ENCODE data around the gene TRIP13. TPM values are rescaled to one million over a fixed set of nuclear protein-coding genes. Genes with fewer than 3 reads are reported as not detected.

TRIP13 gene
- total RNA-seq, 1 experiment from 2014 or later: 42.6 TPM

- Histone ChIP-seq H4K91ac (ENCODE audit: insufficient read length, low read depth, low read length) (no peak overlapping the region), H4K5ac (ENCODE audit: insufficient read length, low read depth, low read length) (no peak overlapping the region), H3K79me1 (ENCODE audit: insufficient read depth, low read depth, low read length, poor library complexity, severe bottlenecking) (no peaks in the 10 kb centered on the region), H4K8ac (replicated peaks; ENCODE audit: insufficient read length, low read depth, low read length) (no peak overlapping the region), H3K23ac (ENCODE audit: insufficient read length, low read depth, low read length) (no peak overlapping the region), H2AK5ac (ENCODE audit: insufficient read length, low read length) (no peak overlapping the region), H4K20me1 (ENCODE audit: control insufficient read depth, insufficient read depth, insufficient read length) (no peaks in the 10 kb centered on the region), H3K4ac (ENCODE audit: low read depth, low read length) (no peak overlapping the region), H3K4me2 (ENCODE audit: insufficient read depth, insufficient read length, low read length) (no peak overlapping the region), H2BK12ac (ENCODE audit: insufficient read length, low read depth, low read length) (no peak overlapping the region), H3K27ac (ENCODE audit: insufficient read length, low read depth, low read length) (no peak overlapping the region), H2AFZ (ENCODE audit: low read length) (no peak overlapping the region), H3K27me3 (ENCODE audit: insufficient read depth, low read length) (peaks cover 3% of the 10 kb centered on the region; the same call in 1 of the 2 replicates), H3K79me2 (ENCODE audit: insufficient read depth, low read length) (no peaks in the 10 kb centered on the region), H2BK15ac (ENCODE audit: low read depth, low read length) (no peak overlapping the region), H2BK120ac (ENCODE audit: low read depth, low read length, poor library complexity, severe bottlenecking) (no peak overlapping the region), H3K9ac (ENCODE audit: extremely low read depth, insufficient read length, low read length) (no peak overlapping the region), H2BK5ac (ENCODE audit: insufficient read length, low read length) (no peak overlapping the region), H3K4me1 (ENCODE audit: insufficient read depth, low read length) (no peaks in the 10 kb centered on the region), H3K14ac (ENCODE audit: insufficient read depth, low read length) (no peak overlapping the region), H3K23me2 (ENCODE audit: insufficient read length, low read depth, low read length, poor library complexity, severe bottlenecking) (no peaks in the 10 kb centered on the region), H3K18ac (ENCODE audit: insufficient read length, low read depth, low read length) (no peak overlapping the region), H2BK20ac (ENCODE audit: low read depth, low read length, poor library complexity, severe bottlenecking) (no peak overlapping the region), H3T11ph (ENCODE audit: low read length) (no peak overlapping the region), H3K9me3 (ENCODE audit: control insufficient read depth, low read depth, low read length) (no peaks in the 10 kb centered on the region), H3K56ac (ENCODE audit: insufficient read length, low read depth, low read length) (no peak overlapping the region)
- WGBS (ENCODE audit: extremely low coverage, insufficient read length, low lambda C conversion rate): no CpG with 5 or more reads among the region's 8 CpGs
- peaks cover 2 to 7% of the 10 kb centered on the region in 2 experiments for H3K4me1 Mint-ChIP-seq
- no peak for DNase-seq
- H3K27ac Mint-ChIP-seq: no peak overlapping the region; a peak in 1 of 7 replicates
- peaks cover 60% of the 10 kb centered on the region for H3K27me3 Mint-ChIP-seq (ENCODE audit: low read depth)
- no peak for TF ChIP-seq CTCF (conservative IDR thresholded peaks at IDR 0.05)
- peaks cover 0 to 3% of the 10 kb centered on the region in 2 experiments; a peak in 3 of 5 replicates for H3K9me3 Mint-ChIP-seq
- no peaks in the 10 kb centered on the region for H3K36me3 Mint-ChIP-seq (ENCODE audit: insufficient read depth in 1 of 3, low read depth in 3 of 3)
- H3K4me3 Mint-ChIP-seq: no peak overlapping the region
Measured at GRCh38 chr5:930866-931265, 38.2 kb downstream of the TRIP13 start.

Data from H9 (cell line).